B cell (primary cell): ENCODE data around the gene ARPC1A. TPM values are rescaled to one million over a fixed set of nuclear protein-coding genes. Genes with fewer than 3 reads are reported as not detected.

Source experiments
- ATAC-seq: fragments of 200-7000 bp; cut with Tn5 transposase; one replicate; pipeline ENCODE4 v1.10.0; 2021; ENCODE audit warnings: low read depth, mild to moderate bottlenecking, moderate number of reproducible peaks, moderate library complexity
- CTCF ChIA-PET: fragments of 350-600 bp; sonication (Branson Sonifier 250); formaldehyde crosslinking; loops from one replicate; lab custom pipeline; 2021; ENCODE audit warnings: antibody characterized with exemption, inconsistent platforms; lab: Charles Lee
- POLR2A ChIA-PET: fragments of 350-600 bp; sonication (Branson Sonifier 250); formaldehyde crosslinking; loops from one replicate; lab custom pipeline; 2021; ENCODE audit warnings: antibody characterized with exemption; lab: Charles Lee
- DNase-seq: peaks from one replicate; pipeline ENCODE4 v3.0.0; 2013
- H2AFZ ChIP-seq: 2 replicates; pipeline ENCODE4 v1.6.1; 2012; ENCODE audit warnings: mild to moderate bottlenecking, low read depth, low read length; ENCODE audit not compliant: insufficient read depth, poor library complexity, severe bottlenecking
- H3K27ac ChIP-seq, 2 donors: 1 replicate in 1 of 2; 2 replicates in 1 of 2; pipeline ENCODE4 v1.5.1; 2012 to 2013; ENCODE audit warnings: low read length in 2 of 2, mild to moderate bottlenecking in 2 of 2, moderate library complexity in 1 of 2
- H3K27me3 ChIP-seq, 4 experiments: fragments of 200-600 bp in 1 of 4; sonication (generic) in 1 of 4; replicated peaks in 1 of 4; 1 replicate in 2 of 4; 2 replicates in 2 of 4; pipeline versions ENCODE4 v1.6.1 to v1.7.0; 2013 to 2016; ENCODE audit warnings: low read length in 3 of 4, mild to moderate bottlenecking in 2 of 4, mixed read lengths in 1 of 4, moderate library complexity in 1 of 4; ENCODE audit not compliant: insufficient read depth in 4 of 4, control insufficient read depth in 3 of 4; ENCODE audit errors: control extremely low read depth in 1 of 4
- H3K36me3 ChIP-seq, 2 experiments: replicated peaks in 1 of 2; 1 replicate in 1 of 2; 2 replicates in 1 of 2; pipeline versions ENCODE4 v1.6.1 to v1.7.1; 2013; ENCODE audit warnings: low read length in 1 of 2; ENCODE audit not compliant: insufficient read depth in 2 of 2, control insufficient read depth in 1 of 2; ENCODE audit errors: control extremely low read depth in 1 of 2, extremely low read depth in 1 of 2
- H3K4me1 ChIP-seq, 2 donors: fragments of 200-600 bp in 1 of 2; sonication (generic) in 1 of 2; 1 replicate in 1 of 2; 2 replicates in 1 of 2; pipeline versions ENCODE4 v1.5.1 to v1.6.1; 2013 to 2017; ENCODE audit warnings: low read length in 2 of 2; ENCODE audit not compliant: control insufficient read depth in 2 of 2, insufficient read depth in 2 of 2
- H3K4me2 ChIP-seq: replicated peaks from 2 replicates; pipeline ENCODE3; 2012; ENCODE audit warnings: mild to moderate bottlenecking, low read depth, low read length; ENCODE audit not compliant: poor library complexity, severe bottlenecking
- H3K4me3 ChIP-seq, 5 experiments: fragments of 200-600 bp in 1 of 5; sonication (generic) in 1 of 5; 1 replicate in 3 of 5; 2 replicates in 2 of 5; pipeline versions ENCODE4 v1.5.1 to v1.7.0; 2011 to 2016; ENCODE audit warnings: low read length in 4 of 5, mild to moderate bottlenecking in 4 of 5, low read depth in 2 of 5, control low read depth in 1 of 5, moderate library complexity in 1 of 5; ENCODE audit not compliant: insufficient read depth in 1 of 5; ENCODE audit errors: control extremely low read depth in 1 of 5, extremely low read depth in 1 of 5
- H3K79me2 ChIP-seq: fragments of 200-600 bp; sonication (generic); one replicate; pipeline ENCODE4 v1.6.0; 2016; ENCODE audit warnings: low read length; ENCODE audit not compliant: control insufficient read depth, insufficient read depth
- H3K9ac ChIP-seq: fragments of 200-600 bp; sonication (generic); 2 replicates; pipeline ENCODE4 v1.6.1; 2017; ENCODE audit warnings: mild to moderate bottlenecking, low read length, moderate library complexity
- H3K9me3 ChIP-seq, 3 donors: one replicate each; pipeline versions ENCODE4 v1.6.1 to v1.7.1; 2013; ENCODE audit warnings: low read length in 2 of 3; ENCODE audit not compliant: control insufficient read depth in 2 of 3, insufficient read depth in 1 of 3; ENCODE audit errors: control extremely low read depth in 1 of 3
- H4K20me1 ChIP-seq: 2 replicates; pipeline ENCODE4 v1.6.0; 2012; ENCODE audit warnings: mild to moderate bottlenecking, low read length; ENCODE audit not compliant: insufficient read depth, control insufficient read depth, poor library complexity, severe bottlenecking
- H3K27ac Mint-ChIP-seq: one replicate; pipeline ENCODE4 v1.8.0; 2021; ENCODE audit warnings: mixed read lengths
- H3K27me3 Mint-ChIP-seq: one replicate; pipeline ENCODE4 v1.8.0; 2021; ENCODE audit warnings: mixed read lengths
- H3K4me1 Mint-ChIP-seq: one replicate; pipeline ENCODE4 v1.8.0; 2021; ENCODE audit warnings: mixed read lengths
- H3K4me3 Mint-ChIP-seq: one replicate; pipeline ENCODE4 v1.8.0; 2021; ENCODE audit warnings: mixed read lengths
- H3K9me3 Mint-ChIP-seq: one replicate; pipeline ENCODE4 v1.8.0; 2022; ENCODE audit warnings: mixed read lengths; ENCODE audit not compliant: insufficient read depth
- EZH2 ChIP-seq: IDR thresholded peaks from 2 replicates; pipeline ENCODE4 v1.6.1; 2012; ENCODE audit warnings: borderline replicate concordance, low read depth, mild to moderate bottlenecking, moderate library complexity, low read length; ENCODE audit not compliant: insufficient read depth, poor library complexity, severe bottlenecking
- WGBS: methylation state at CpG from one replicate; pipeline ENCODE4 v1.1.5; 2013; ENCODE audit warnings: missing lambda C conversion rate; ENCODE audit not compliant: insufficient coverage; 5-methylcytosine and 5-hydroxymethylcytosine counted together
- intact Hi-C: fragments of 100-400 bp; cut with micrococcal nuclease; formaldehyde crosslinking; loops from one replicate; pipeline ENCODE4 v1.10.0; 2022
- polyA plus RNA-seq: library from polyadenylated mRNA; depleted of rRNA; stranded (reverse); fragments of >200 nt; gene quantifications from 2 replicates; pipeline ENCODE4 v1.2.3, GENCODE V29; 2012
- total RNA-seq, 2 donors: library from RNA; stranded (reverse); fragments of 120-200 nt in 1 of 2; gene quantifications; 1 replicate in 1 of 2; 2 replicates in 1 of 2; pipeline versions ENCODE4 v1.2.3 to v1.2.4, GENCODE V29; 2013 to 2022
- TF ChIP-seq, protein P1 (sequence below): fragments of 200-600 bp; IDR thresholded peaks from one replicate; pipeline ENCODE4 v1.8.0; 2022; ENCODE audit warnings: antibody characterized with exemption, mild to moderate bottlenecking

Gene ARPC1A
- total and polyA plus RNA-seq, 2 donors (not counting 1 experiment from before 2014, with no cell fraction given) = 41.7 to 45.5 TPM

DNA sequence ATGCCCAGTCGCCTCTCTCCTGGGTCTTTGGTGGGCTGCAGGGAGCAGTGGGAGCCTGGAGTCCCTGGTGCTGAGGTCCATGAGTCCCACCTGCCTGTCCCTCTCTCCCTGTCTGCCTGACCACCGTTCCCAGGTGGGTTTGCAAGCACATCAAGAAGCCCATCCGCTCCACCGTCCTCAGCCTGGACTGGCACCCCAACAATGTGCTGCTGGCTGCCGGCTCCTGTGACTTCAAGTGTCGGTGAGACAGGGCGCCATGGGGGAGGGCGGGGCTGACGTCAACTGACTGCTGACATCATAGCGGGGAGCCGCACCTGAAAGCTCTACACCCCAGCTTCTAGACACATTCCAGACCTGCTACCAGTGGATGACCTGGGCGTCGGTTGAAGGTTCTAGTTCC lies 64.1 kb downstream of the ARPC1A start:
- H3K4me1 Mint-ChIP-seq = peaks cover 22% of the 10 kb centered on the region
- TF ChIP-seq EZH2 = no peak
- TF ChIP-seq, protein P1, sequence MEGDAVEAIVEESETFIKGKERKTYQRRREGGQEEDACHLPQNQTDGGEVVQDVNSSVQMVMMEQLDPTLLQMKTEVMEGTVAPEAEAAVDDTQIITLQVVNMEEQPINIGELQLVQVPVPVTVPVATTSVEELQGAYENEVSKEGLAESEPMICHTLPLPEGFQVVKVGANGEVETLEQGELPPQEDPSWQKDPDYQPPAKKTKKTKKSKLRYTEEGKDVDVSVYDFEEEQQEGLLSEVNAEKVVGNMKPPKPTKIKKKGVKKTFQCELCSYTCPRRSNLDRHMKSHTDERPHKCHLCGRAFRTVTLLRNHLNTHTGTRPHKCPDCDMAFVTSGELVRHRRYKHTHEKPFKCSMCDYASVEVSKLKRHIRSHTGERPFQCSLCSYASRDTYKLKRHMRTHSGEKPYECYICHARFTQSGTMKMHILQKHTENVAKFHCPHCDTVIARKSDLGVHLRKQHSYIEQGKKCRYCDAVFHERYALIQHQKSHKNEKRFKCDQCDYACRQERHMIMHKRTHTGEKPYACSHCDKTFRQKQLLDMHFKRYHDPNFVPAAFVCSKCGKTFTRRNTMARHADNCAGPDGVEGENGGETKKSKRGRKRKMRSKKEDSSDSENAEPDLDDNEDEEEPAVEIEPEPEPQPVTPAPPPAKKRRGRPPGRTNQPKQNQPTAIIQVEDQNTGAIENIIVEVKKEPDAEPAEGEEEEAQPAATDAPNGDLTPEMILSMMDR = no peak
- no peaks in the 10 kb centered on the region for H3K9me3 Mint-ChIP-seq
- Histone ChIP-seq H3K4me3 (no peak overlapping the region), H3K4me1 (peaks cover 17 to 27% of the 10 kb centered on the region in 2 donors), H3K9ac (no peak overlapping the region), H3K9me3 (no peaks in the 10 kb centered on the region), H3K27me3 (no peaks in the 10 kb centered on the region), H3K79me2 (peaks cover 71% of the 10 kb centered on the region), H3K27ac (no peak overlapping the region), H2AFZ (no peak overlapping the region), H3K36me3 (peaks cover 0 to 75% of the 10 kb centered on the region in 2 experiments), H3K4me2 (no peak overlapping the region), H4K20me1 (peaks cover 86% of the 10 kb centered on the region)
- no peak overlapping the region for H3K4me3 Mint-ChIP-seq
- H3K27ac Mint-ChIP-seq = no peak overlapping the region
- ChIA-PET CTCF (interaction anchor here (0.9 kb wide), 1 partner anchor 24 kb away, joined by 6 read pairs; no protein-coding TSS in a partner anchor), POLR2A (no interaction called here)
- WGBS = 96% methylated on average over 12 of the region's 13 CpGs
- no peaks in the 10 kb centered on the region for H3K27me3 Mint-ChIP-seq
- ATAC-seq (no peak), DNase-seq (no peak)
- intact Hi-C loops = no loop called here

DNA sequence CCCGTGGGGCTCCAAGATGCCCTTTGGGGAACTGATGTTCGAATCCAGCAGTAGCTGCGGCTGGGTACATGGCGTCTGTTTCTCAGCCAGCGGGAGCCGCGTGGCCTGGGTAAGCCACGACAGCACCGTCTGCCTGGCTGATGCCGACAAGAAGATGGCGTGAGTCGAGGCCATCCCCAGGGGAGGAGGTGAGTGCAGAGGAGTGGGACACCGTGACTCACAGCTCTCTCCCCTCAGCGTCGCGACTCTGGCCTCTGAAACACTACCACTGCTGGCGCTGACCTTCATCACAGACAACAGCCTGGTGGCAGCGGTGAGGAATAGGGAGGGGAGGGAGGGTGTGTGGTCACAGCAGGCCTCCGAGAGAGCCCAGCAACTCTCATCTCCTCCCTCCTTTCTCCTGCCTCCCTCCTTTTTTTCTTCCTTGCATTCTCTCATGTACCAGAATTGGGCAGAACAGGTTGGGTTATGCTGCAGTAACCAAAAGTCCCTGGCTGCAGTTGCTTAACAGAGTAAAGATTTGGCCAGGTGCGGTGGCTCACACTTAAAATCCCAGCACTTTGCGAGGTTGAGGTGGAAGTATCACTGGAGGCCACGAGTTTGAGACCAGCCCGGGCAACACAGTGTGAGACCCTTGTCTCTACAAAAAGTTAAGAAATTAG lies 65.4 kb downstream of the ARPC1A start:
- intact Hi-C loops = no loop called here
- H3K4me1 ChIP-seq = peaks cover 12 to 20% of the 10 kb centered on the region in 2 donors
- ChIA-PET POLR2A (no interaction called here), CTCF (interaction anchor here (2.2 to 3.8 kb wide), 2 partner anchors 17 to 26 kb away, joined by 8 to 20 read pairs; partner anchors contain the start of genes BUD31 and PDAP1)
- H3K27ac ChIP-seq = peak overlapping the region in 1 of 2 donors; percentile 30
- H3K79me2 ChIP-seq = peaks cover 58% of the 10 kb centered on the region
- ATAC-seq (no peak), DNase-seq (no peak)
- peaks cover 85% of the 10 kb centered on the region for H4K20me1 ChIP-seq
- TF ChIP-seq, protein P1 = no peak
- no peak for TF ChIP-seq EZH2
- Mint-ChIP-seq H3K27ac (peak overlapping the region; percentile 15), H3K4me3 (peak overlapping the region; percentile 19), H3K27me3 (no peaks in the 10 kb centered on the region), H3K9me3 (no peaks in the 10 kb centered on the region), H3K4me1 (peaks cover 22% of the 10 kb centered on the region)
- H3K9me3 ChIP-seq = no peaks in the 10 kb centered on the region
- 95% methylated on average over 14 of the region's 23 CpGs for WGBS
- H3K36me3 ChIP-seq = peaks cover 0 to 78% of the 10 kb centered on the region in 2 experiments
- H3K27me3 ChIP-seq = no peaks in the 10 kb centered on the region
- no peak overlapping the region for H2AFZ ChIP-seq
- H3K9ac ChIP-seq = no peak overlapping the region
- H3K4me3 ChIP-seq = no peak overlapping the region
- H3K4me2 ChIP-seq = no peak overlapping the region
